ENCODE results near the gene EMSY.
"Not testable (repeated sequence)": the region's sequence is repeated elsewhere in the genome, so short reads cannot be mapped to it uniquely, and the experiment has no call there.

The EMSY gene

GRCh38 chr11:76577226-76577920, 132.6 kb downstream of the EMSY start:
- peak; percentile 14 to 35 for DNase-seq

GRCh38 chr11:76577921-76578653, 133.3 kb downstream of the EMSY start:
- DNase-seq = no peak

GRCh38 chr11:76578654-76579055, 133.8 kb downstream of the EMSY start:
- no peak for DNase-seq

- DNase-seq = no peak
Observed at GRCh38 chr11:76579056-76579751, 134.4 kb downstream of the EMSY start.

GRCh38 chr11:76579752-76580151, 134.9 kb downstream of the EMSY start:
- DNase-seq = no peak

GRCh38 chr11:76582471-76582870, 137.7 kb downstream of the EMSY start:
- not testable (repeated sequence) for DNase-seq

- no peak for DNase-seq
Observed at GRCh38 chr11:76587820-76588454, 143.1 kb downstream of the EMSY start.

GRCh38 chr11:76588455-76589325, 143.9 kb downstream of the EMSY start:
- DNase-seq = peak; percentile 94 to 95

GRCh38 chr11:76589477-76589876, 144.7 kb downstream of the EMSY start:
- DNase-seq = no peak

GRCh38 chr11:76589964-76590950, 145.4 kb downstream of the EMSY start:
- DNase-seq = no peak

- no peak for DNase-seq
Observed at GRCh38 chr11:76591416-76591815, 146.6 kb downstream of the EMSY start.

GRCh38 chr11:76592025-76592914, 147.5 kb downstream of the EMSY start:
- DNase-seq = no peak

GRCh38 chr11:76592961-76593360, 148.1 kb downstream of the EMSY start:
- DNase-seq = no peak

- DNase-seq = not testable (repeated sequence)
Observed at GRCh38 chr11:76595091-76595490, 150.3 kb downstream of the EMSY start.

GRCh38 chr11:76596652-76597051, 151.8 kb downstream of the EMSY start:
- DNase-seq = no peak

GRCh38 chr11:76597533-76598425, 153.0 kb downstream of the EMSY start:
- DNase-seq = no peak

- peak; percentile 56 to 68 for DNase-seq
Observed at GRCh38 chr11:76598426-76598839, 153.6 kb downstream of the EMSY start.
